Measurements from ENCODE around the gene ARIH2.
A peak's percentile ranks its signal among the peaks of the same experiment; 100 is the strongest.

The ARIH2 gene

DNA sequence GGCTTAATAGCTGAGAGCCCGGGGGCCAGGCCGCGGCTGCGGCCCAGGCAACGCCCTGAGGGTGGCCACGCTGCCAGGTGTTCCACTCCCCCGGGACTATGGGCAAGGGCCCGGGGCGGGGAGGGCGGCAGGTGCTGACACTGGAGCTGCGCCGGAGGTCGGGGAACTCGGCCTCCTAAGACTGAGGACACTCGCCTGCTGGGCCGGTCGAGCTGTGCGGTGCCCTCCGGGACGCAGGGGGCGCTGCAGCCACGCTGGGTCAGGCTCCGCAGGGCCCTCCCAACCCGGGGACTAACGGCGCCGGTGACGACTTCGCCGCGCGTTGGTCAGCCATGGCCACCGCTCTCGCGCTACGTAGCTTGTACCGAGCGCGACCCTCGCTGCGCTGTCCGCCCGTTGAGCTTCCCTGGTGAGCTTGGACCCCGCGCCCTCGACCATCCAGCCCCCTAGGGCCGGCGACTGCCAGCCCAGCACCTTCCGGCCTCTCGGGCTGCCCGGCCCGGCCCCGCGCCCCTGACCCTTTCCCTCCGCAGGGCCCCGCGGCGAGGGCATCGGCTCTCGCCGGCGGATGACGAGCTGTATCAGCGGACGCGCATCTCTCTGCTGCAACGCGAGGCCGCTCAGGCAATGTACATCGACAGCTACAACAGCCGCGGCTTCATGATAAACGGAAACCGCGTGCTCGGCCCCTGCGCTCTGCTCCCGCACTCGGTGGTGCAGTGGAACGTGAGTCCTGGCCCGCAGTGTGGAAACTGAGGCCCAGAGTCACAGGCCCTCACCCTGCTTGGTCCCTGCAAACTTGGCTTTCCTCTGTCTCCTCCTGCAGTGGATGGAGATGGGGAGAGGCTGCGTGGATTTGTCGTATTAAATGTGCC is 103.4 kb downstream of the ARIH2 start, which contains the start of gene NDUFAF3:
TSS of gene NDUFAF3 (plus strand) at position 309 of the 875 bp plus-strand sequence. CDS start at position 333, 24 bp downstream.
- peak; percentile 42 to 84 for DNase-seq

DNA sequence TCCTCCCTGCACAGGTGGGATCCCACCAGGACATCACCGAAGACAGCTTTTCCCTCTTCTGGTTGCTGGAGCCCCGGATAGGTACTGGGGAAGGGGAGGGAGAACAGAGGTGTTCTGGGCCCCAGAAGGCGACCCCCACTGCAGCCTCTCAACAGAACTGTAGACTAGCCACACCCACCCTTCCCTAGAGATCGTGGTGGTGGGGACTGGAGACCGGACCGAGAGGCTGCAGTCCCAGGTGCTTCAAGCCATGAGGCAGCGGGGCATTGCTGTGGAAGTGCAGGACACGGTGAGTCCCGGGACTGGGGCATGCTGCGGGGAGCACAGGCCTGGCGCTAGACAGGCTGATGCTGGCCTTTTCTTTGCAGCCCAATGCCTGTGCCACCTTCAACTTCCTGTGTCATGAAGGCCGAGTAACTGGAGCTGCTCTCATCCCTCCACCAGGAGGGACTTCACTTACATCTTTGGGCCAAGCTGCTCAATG is 104.1 kb downstream of the ARIH2 start:
- DNase-seq = no peak

DNA sequence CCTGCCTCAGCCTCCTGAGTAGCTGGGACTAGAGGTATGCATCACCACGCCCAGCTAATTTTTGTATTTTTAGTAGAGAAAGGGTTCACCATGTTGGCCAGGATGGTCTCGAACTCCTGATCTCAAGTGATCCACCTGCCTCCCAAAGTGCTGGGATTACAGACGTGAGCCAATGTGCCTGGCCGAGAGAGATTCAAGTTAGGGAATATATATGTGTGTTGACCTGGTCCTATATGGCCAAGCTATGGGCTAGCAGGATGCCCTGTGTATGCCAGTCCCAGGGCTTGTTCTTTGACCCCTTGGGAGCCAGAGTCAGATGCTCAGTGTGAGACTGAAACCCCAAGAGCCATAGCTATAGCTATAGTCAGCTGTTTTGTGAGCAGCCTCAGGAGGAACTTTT is 105.1 kb downstream of the ARIH2 start:
- no peak for DNase-seq

DNA sequence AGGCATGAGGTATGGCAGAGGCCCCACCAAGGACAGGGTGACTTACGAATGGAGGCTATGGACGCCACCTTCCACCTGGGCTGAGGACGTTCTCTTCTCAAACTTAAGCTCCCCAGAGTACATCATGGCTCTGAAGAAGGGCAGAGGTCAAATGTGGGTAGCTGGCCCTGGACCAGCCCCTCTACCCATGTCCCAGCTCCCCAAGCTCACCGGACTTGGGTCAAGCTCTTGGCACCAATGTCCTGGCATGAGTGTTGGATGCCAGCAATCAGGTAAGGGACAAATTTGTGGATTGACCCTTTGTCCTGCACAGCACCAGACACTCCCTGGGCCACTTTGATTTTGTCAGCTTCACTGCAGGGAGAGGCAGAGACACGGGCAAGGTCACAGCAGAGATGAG is 105.8 kb downstream of the ARIH2 start:
- DNase-seq = no peak

DNA sequence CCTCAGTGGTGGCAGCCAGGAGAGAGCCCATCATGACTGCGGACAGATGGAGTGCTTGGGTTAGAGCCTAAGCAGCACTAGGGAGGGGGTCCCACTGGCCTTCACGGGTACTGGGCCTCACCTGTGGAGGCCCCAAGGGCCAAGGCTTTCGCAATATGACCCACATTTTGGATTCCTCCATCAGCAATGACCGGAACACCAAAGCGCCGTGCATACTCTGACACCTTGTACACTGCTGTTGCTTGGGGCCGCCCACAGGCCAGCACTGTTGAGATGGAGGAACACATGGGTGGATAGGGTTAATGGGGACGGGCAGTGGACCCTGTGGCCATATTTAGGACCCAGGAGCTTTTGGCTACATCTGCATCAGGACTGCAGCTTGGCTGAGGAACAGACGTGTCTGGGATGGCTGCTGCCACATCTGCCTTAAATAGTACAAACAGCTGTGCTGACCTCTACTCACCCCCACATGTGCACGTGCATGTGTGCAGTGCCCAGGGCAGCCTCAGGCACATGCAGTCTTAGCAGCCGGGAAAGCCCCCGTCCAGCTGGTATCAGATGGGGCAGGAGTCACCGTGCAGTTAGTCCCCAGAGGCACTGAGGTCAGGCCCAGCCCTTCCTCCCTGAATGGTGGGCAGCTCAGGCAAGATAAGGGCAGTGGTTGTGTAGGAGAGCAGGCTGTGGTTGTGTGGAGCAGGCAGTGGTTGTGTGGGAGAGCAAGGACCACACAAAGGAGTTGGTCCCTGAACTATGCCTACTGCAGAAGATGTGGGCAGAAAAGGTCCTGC is 106.6 kb downstream of the ARIH2 start:
- no peak for DNase-seq

DNA sequence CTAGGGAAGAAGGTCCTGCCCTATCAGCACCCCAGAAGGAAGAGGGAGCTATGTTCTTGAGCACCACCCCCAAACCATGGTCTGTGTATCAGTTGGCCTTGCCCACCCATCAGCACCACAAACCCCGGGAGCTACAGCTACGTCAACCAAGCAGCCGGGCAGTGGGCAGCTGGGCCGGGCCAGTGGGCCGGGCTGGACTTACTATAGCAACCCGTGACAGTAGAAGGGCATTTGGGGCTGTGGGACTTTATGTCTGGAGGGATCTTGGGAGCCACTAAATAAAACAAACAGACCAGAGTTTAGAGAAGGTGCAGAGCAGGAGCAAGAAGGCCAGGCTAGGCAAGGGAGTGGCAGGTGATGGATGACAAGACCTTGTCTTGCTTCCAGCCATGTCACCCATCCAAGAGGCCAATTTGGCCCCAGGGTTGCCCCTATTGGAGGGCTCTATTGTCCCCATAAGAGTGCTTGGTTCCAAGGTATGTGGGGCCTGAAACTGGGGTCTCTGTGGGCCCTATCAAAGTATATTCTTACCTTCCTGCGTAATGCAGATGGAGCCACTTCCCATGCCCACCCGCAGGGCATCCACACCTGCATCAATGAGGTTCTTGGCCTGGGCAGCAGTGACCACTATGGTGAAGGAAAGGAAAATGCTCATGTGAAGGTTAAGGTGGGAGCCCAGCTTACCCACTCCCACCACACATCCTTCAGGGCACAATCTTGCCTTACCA is 107.3 kb downstream of the ARIH2 start:
- DNase-seq = no peak

DNA sequence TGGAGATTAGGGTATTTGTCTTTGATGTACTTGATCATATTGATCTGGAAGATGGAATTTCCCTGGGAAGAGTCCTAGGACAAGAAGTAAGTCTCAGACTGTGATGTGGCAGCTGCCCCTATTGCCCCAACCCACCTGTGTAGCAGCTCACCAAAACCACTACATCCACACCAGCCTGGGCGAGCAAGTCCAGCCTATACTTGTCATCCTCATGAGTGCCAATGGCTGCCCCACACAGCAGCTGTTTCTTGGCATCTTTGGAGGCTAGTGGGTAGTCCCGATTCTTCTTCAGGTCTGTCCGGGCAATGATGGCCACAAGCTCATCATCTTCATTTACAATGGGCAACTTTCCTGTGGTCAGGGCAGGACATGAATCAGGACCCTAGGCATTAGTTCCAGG is 107.9 kb downstream of the ARIH2 start:
- DNase-seq = no peak

DNA sequence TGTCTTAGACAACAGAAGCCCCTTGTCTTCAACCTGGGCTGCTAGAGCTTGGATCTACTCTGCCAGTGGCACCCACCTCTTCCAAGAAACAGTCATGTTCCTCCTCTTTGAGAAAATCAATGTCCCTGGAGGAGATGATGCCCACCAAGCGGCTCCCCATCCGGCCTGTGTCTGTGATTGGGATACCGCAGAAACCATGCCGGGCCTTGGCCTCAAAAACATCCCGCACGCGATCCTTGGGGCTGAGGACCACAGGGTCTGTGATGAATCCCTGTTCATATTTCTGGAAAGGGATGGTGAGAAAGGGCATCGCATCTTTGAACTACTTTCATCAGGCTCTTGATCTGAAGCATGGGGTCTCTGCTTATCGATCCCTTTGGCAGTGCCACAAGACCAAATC is 109.0 kb downstream of the ARIH2 start:
- no peak for DNase-seq

DNA sequence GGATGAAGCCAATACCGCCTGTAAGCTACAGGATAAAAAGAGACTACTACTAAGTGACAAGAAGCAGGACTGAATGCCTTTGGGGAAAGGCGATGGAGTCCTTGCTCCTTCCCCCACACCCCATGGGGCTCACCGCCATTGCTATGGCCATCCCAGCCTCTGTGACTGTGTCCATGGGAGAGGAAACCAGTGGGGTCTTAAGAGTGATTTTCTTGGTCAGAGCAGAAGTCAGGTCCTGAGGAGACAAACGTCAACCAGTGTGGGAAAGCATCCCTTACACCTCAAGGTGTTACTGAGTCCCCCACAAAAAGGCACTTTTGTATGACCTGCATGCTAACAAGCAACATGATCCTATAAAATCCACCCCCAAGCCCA is 109.6 kb downstream of the ARIH2 start:
- no peak for DNase-seq

DNA sequence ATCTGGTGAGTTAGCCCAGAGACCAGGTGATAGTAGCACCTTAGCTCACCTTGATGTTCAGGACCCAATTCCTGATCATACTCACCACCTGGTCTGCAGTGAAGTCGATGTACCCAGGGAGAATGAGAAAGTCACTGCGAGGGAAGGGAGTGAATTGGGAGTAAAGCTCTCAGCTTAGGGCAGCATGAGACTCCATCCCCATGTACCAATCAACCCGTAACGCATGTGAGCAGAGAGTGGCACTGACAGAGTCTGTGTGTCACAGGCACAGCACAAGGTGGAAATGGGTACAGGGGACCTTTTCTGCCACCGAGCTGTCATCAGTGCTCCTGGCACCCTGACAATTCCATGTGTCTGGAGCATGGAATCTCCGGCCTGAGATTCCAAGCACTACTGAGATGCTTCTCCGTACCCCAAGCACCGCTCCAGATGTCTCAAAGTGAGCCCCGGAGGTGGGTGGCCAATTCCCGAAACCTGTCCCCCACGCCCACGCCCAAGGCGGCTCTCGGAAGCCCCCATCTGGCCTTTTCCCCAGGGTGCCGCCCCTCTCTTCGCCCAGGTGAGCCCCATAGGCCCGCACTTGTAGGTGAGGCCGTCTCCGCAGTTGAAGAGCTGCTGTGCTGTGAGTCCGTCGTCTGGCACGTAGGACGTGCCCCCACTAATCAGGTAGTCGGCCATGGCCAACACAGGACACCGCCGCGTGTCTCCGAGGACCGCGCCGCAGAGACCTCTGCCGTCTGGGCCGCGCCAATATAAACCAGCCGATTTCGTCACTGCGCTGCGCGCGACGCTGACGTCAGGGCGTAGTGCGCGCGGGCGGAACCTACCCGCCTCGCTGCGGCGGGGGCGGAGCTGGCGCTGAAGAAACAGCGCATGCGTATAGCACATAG is 110.3 kb downstream of the ARIH2 start, which contains the start of gene IMPDH2:
TSS of gene IMPDH2 (minus strand) at position 726 of the 890 bp plus-strand sequence. CDS start at position 678, 48 bp downstream.
- DNase-seq = peak; percentile 73 to 94

DNA sequence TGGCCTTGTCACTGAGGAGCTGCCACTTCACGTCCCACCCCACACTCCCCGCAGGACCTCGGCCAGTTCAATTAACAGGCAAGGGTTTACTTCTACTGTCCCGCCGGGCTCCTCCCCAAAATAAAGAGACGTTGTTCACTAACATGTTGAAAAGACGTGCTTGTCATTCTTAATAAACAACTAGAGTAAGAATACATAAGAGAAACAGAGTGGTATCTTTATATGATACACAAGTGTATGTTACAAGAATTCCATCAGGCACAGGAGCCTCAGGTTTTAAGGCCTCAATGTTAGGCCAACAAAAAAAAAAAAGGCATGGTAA is 110.9 kb downstream of the ARIH2 start:
- no peak for DNase-seq

DNA sequence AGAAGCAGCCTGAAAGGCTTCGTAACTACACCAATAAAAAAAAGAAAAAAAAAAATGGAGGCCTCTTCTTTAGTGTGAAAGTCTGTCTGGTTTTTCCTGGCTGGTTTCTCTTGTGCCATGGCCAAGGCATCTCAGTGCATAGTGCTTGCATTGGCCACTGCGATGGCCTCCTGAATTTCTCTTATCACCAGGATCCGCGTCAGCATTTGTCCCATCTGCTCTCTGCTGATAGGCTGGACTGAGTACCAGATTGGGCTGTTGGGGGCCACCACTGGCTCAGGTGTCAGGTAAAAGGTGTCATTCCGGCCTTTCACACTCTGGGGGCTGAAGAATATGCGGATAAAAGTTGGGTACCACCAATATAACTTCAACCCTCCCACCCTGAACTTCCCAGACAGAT is 111.7 kb downstream of the ARIH2 start:
- DNase-seq = no peak

DNA sequence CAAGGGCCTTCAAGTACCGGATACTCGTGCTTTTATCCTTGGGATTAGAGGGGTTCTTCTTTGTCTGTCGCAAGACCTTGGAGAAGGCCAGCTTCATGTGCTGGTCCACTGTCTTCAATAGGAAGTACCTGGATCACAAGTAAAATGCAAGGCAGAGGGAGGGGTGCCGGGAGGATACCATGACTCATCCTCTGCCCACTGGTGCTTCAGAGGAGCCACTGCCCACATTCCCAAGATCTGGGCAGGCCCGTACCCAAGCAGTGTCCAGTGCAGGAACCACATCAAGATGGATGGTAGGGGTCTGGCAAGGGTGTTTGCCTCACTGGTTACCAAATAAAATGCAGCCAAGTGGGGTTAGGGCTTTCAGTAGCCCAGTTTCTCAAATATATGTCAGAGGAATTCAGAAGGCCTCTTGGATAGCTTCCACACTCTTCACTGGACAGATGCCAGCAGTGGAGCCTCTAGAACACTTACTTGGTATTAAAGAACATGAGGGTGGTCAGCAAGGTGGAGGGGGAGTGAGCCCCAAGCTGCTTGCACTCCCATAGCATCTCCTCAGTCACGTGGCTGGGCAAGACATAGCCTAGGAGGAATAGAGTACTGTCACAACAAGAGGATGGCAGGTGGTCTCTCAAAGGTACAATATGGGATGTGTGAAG is 114.1 kb downstream of the ARIH2 start:
- DNase-seq = no peak

DNA sequence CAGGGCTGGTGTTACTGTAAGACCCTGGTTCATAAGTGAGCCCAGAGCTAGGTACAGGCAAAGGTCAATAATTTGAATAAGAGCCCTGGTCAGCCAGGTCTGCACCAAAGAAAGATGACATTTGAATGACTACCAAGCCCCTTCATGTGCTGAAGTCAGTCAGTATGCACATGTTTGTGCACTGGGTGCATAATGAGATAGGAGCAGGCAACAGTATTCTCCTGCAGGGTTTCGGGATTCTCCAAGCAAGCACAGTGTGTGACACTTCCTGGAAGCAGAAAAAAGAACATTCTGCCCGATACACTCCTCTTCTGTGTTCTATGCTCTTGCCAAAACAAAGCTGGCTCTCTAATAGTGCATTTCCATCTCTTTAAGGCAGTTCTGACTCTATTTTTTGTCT is 116.0 kb downstream of the ARIH2 start:
- DNase-seq = no peak

DNA sequence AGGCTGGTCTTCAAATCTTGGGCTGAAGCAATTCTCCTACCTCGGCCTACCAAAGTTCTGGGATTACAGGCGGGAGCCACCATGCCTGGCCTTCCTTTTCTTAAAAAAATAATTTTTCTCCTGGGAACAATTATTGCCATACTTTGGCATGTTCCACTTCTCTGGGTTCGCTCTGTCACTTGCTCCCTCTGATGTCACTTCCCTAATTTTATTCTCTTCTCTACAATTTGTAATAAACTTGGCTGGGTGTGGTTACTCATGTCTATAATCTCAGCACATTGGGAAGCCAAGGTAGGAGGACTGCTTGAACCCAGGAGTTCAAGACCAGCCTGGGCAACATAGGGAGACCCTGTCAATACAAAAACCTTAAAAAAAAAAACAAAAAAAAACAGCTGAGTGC is 116.6 kb downstream of the ARIH2 start:
- DNase-seq = no peak
